DOHH2 (cell line): ENCODE data around the gene SLC9A5.

Source experiments
- H3F3A ChIP-seq: fragments of 200-600 bp; sonication (generic), shearing (Covaris generic); 2 replicates; pipeline ENCODE4 v1.6.0; 2016; ENCODE audit warnings: antibody characterized with exemption, mild to moderate bottlenecking; ENCODE audit not compliant: control insufficient read depth, insufficient read depth
- H3K27ac ChIP-seq: fragments of 200-600 bp; sonication (generic); 2 replicates; pipeline ENCODE4 v1.5.1; 2014; ENCODE audit warnings: low read depth, mild to moderate bottlenecking, low read length, moderate library complexity
- H3K27me3 ChIP-seq: fragments of 200-600 bp; sonication (generic); 2 replicates; pipeline ENCODE4 v1.6.1; 2014; ENCODE audit warnings: mild to moderate bottlenecking, low read length, mixed read lengths; ENCODE audit not compliant: control insufficient read depth
- H3K36me3 ChIP-seq: fragments of 200-600 bp; sonication (generic); 2 replicates; pipeline ENCODE4 v1.6.1; 2014; ENCODE audit warnings: mild to moderate bottlenecking, low read length, moderate library complexity, mixed read lengths; ENCODE audit not compliant: control insufficient read depth
- H3K4me1 ChIP-seq: fragments of 200-600 bp; sonication (generic); 2 replicates; pipeline ENCODE4 v1.6.1; 2014; ENCODE audit warnings: mild to moderate bottlenecking, low read length, mixed read lengths; ENCODE audit not compliant: control insufficient read depth
- H3K4me2 ChIP-seq: fragments of 200-600 bp; sonication (generic); 2 replicates; pipeline ENCODE4 v1.6.0; 2014; ENCODE audit warnings: mild to moderate bottlenecking, low read length, moderate library complexity
- H3K4me3 ChIP-seq: fragments of 200-600 bp; sonication (generic); 2 replicates; pipeline ENCODE4 v1.5.1; 2014; ENCODE audit warnings: mild to moderate bottlenecking, low read length, mixed read lengths
- H3K79me2 ChIP-seq: fragments of 200-600 bp; sonication (generic); 2 replicates; pipeline ENCODE4 v1.6.1; 2014; ENCODE audit warnings: mild to moderate bottlenecking, low read length, mixed read lengths; ENCODE audit not compliant: control insufficient read depth
- H3K9me2 ChIP-seq: fragments of 200-600 bp; sonication (generic); replicated peaks from 2 replicates; pipeline ENCODE4 v1.6.1; 2014; ENCODE audit warnings: mild to moderate bottlenecking, low read length, mixed read lengths; ENCODE audit not compliant: control insufficient read depth
- H3K9me3 ChIP-seq: fragments of 200-600 bp; sonication (generic); 2 replicates; pipeline ENCODE4 v1.6.1; 2014; ENCODE audit warnings: antibody characterized with exemption, low read length, mixed read lengths; ENCODE audit not compliant: control insufficient read depth, insufficient read depth
- H4K20me1 ChIP-seq: fragments of 200-600 bp; sonication (generic); 2 replicates; pipeline ENCODE4 v1.6.0; 2014; ENCODE audit warnings: low read depth, mild to moderate bottlenecking, antibody characterized with exemption, low read length, moderate library complexity; ENCODE audit not compliant: control insufficient read depth, insufficient read depth
- CTCF ChIP-seq: fragments of 200-600 bp; sonication (generic); IDR thresholded peaks from one replicate; pipeline ENCODE4 v1.5.1; 2014; ENCODE audit warnings: antibody characterized with exemption, mild to moderate bottlenecking, low read depth, low read length; ENCODE audit not compliant: poor library complexity, severe bottlenecking
- EZH2phosphoT487 ChIP-seq: fragments of 200-600 bp; sonication (generic); IDR thresholded peaks from 2 replicates; pipeline ENCODE4 v1.6.1; 2017; ENCODE audit warnings: borderline replicate concordance, mild to moderate bottlenecking, antibody characterized with exemption, low read length, moderate library complexity, mixed read lengths

The SLC9A5 gene

GRCh38 chr16:67226804-67227566 lies 21.8 kb upstream of the SLC9A5 start, which contains the start of gene TMEM208:
TSS of gene TMEM208 (plus strand) at chr16:67227130. CDS start at chr16:67227219, 89 bp downstream.
- H3F3A ChIP-seq, result no peaks in the 10 kb centered on the region
- peaks cover 25% of the 10 kb centered on the region for H3K4me1 ChIP-seq
- no peak within 1 kb of the TSS for H3K27ac ChIP-seq
- H3K79me2 ChIP-seq, result peaks cover 21% of the 10 kb centered on the region
- TF ChIP-seq EZH2phosphoT487 (no peak), CTCF (peak; percentile 62)
- H4K20me1 ChIP-seq, result no peaks in the 10 kb centered on the region
- no peaks in the 10 kb centered on the region for H3K9me3 ChIP-seq
- no peaks in the 10 kb centered on the region for H3K9me2 ChIP-seq
- H3K4me2 ChIP-seq, result peak within 1 kb of the TSS; percentile 94
- no peaks in the 10 kb centered on the region for H3K27me3 ChIP-seq
- peaks cover 37% of the 10 kb centered on the region for H3K36me3 ChIP-seq
- H3K4me3 ChIP-seq, result peak within 1 kb of the TSS; percentile 90

GRCh38 chr16:67227567-67227921 lies 21.2 kb upstream of the SLC9A5 start:
- Histone ChIP-seq H3F3A (no peaks in the 10 kb centered on the region), H3K9me2 (no peaks in the 10 kb centered on the region), H3K79me2 (peaks cover 21% of the 10 kb centered on the region), H3K27ac (no peak overlapping the region), H3K4me1 (peaks cover 25% of the 10 kb centered on the region), H3K4me3 (peak overlapping the region; percentile 90), H4K20me1 (no peaks in the 10 kb centered on the region), H3K36me3 (peaks cover 37% of the 10 kb centered on the region), H3K9me3 (no peaks in the 10 kb centered on the region), H3K4me2 (peak overlapping the region; percentile 83), H3K27me3 (no peaks in the 10 kb centered on the region)
- no peak for TF ChIP-seq CTCF
- TF ChIP-seq EZH2phosphoT487, result no peak

DNA sequence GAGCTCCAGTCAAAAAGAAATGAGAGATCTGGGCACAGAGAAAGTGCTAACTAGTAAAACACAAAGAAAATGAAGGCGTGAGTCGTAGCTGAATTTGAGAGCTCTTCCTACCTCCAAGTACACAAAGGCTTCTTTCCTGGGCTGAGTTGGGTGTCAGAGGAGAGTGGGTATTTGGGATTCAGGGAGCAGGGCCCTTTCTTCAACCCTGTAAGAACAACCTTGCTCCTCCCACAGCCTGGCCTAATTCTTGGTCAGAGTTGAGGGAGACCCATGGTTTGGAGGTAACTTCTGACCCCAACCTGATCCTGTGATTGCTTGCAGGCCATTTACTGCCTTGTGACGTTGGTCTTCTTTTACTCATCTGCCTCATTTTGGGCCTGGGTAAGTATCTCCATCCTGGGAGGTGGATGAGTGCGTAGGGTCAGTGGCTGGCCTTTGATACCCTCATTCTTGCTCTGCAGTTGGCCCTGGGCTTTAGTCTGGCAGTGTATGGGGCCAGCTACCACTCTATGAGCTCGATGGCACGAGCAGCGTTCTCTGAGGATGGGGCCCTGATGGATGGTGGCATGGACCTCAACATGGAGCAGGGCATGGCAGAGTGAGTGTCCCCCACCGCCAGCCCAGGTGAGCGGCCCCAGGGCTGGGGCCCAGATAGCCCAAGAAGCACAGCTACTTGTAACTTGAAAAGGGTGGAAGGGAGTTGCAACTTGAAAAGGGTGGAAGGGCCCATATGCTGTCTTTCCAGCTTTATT lies 20.6 kb upstream of the SLC9A5 start:
- H3K36me3 ChIP-seq, result peaks cover 37% of the 10 kb centered on the region
- TF ChIP-seq EZH2phosphoT487 (no peak), CTCF (no peak)
- no peaks in the 10 kb centered on the region for H3F3A ChIP-seq
- peaks cover 21% of the 10 kb centered on the region for H3K79me2 ChIP-seq
- H3K4me1 ChIP-seq, result peaks cover 25% of the 10 kb centered on the region
- H3K27ac ChIP-seq, result no peak overlapping the region
- H3K27me3 ChIP-seq, result no peaks in the 10 kb centered on the region
- no peaks in the 10 kb centered on the region for H3K9me3 ChIP-seq
- H3K9me2 ChIP-seq, result no peaks in the 10 kb centered on the region
- peak overlapping the region; percentile 90 for H3K4me3 ChIP-seq
- no peaks in the 10 kb centered on the region for H4K20me1 ChIP-seq
- peak overlapping the region; percentile 83 for H3K4me2 ChIP-seq
